Tibial nerve (tissue), 4 donors: ENCODE results near the gene GET3. TPM values are rescaled to one million over a fixed set of nuclear protein-coding genes. Genes with fewer than 3 reads are reported as not detected.
"Not testable (repeated sequence)": the region's sequence is repeated elsewhere in the genome, so short reads cannot be mapped to it uniquely, and the experiment has no call there.

Source experiments
- DNase-seq, 2 donors: peaks; one replicate each; pipeline ENCODE4 v3.0.0-alpha.2; 2019; ENCODE audit warnings: low spot score in 2 of 2
- H3K27ac ChIP-seq, 4 donors: fragments of 200-600 bp; sonication (generic) in 3 of 4; one replicate each; pipeline ENCODE4 v1.5.1; 2017 to 2019; ENCODE audit warnings: mild to moderate bottlenecking in 1 of 4
- H3K27me3 ChIP-seq, 2 donors: fragments of 200-600 bp; sonication (generic) in 1 of 2; one replicate each; pipeline versions ENCODE4 v1.5.1 to v1.6.0; 2017 to 2019
- H3K36me3 ChIP-seq, 3 donors: fragments of 200-600 bp; sonication (generic); one replicate each; pipeline ENCODE4 v1.5.1; 2018 to 2019
- H3K4me1 ChIP-seq, 4 donors: fragments of 200-600 bp; sonication (generic) in 3 of 4; one replicate each; pipeline ENCODE4 v1.5.1; 2017 to 2019
- H3K4me3 ChIP-seq, 4 donors: fragments of 200-600 bp; sonication (generic) in 3 of 4; one replicate each; pipeline ENCODE4 v1.5.1; 2017 to 2019; ENCODE audit warnings: mild to moderate bottlenecking in 1 of 4, moderate library complexity in 1 of 4
- H3K9me3 ChIP-seq, 4 donors: fragments of 200-600 bp; sonication (generic) in 3 of 4; one replicate each; pipeline ENCODE4 v1.5.1; 2017 to 2019
- CTCF ChIP-seq, 5 experiments: fragments of 200-600 bp in 3 of 5; fragments of 450-650 bp in 2 of 5; sonication (generic) in 3 of 5; IDR thresholded peaks; one replicate each; pipeline ENCODE4 v1.5.1; 2016 to 2019; ENCODE audit warnings: antibody characterized with exemption in 5 of 5, mild to moderate bottlenecking in 3 of 5, moderate library complexity in 2 of 5
- EP300 ChIP-seq, 2 donors: sonication (generic); formaldehyde crosslinking; IDR thresholded peaks; one replicate each; pipeline ENCODE4 v1.6.1; 2017; ENCODE audit warnings: antibody characterized with exemption in 2 of 2, mild to moderate bottlenecking in 1 of 2
- POLR2A ChIP-seq, 2 donors: fragments of 450-650 bp; IDR thresholded peaks; one replicate each; pipeline ENCODE4 v1.6.1; 2017; ENCODE audit warnings: antibody characterized with exemption in 2 of 2, mild to moderate bottlenecking in 2 of 2, moderate library complexity in 2 of 2
- WGBS, 2 donors: methylation state at CpG; one replicate each; pipeline ENCODE4 v1.1.5; 2018; 5-methylcytosine and 5-hydroxymethylcytosine counted together
- total RNA-seq, 4 donors: library from RNA; depleted of rRNA; stranded (reverse); fragments of >200 nt; gene quantifications; one replicate each; pipeline ENCODE4 v1.1.0, GENCODE V29; 2016

GET3 gene
- total RNA-seq, 4 donors from 2014 or later: 22.6 to 40.4 (median 36.3) TPM

DNA sequence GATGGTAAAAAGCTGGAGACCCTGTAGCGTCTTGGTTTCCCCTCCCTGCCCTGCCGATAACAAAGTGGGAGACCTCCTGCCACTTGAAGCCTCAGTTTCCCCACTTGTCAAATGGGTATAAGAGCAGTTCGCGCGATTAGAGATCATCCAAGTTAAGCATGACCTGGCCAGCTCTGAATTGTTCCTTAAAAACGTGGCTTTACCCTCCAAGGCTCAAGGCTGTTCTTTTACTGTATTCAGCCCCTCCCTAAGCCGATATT, 14.0 kb upstream of the GET3 start:
- DNase-seq: no peak
- 1 to 2% methylated on average over 7 of the region's 7 CpGs for WGBS, 2 donors
- Histone ChIP-seq H3K36me3 (peaks cover 0 to 27% (median 0%) of the 10 kb centered on the region in 3 donors), H3K27me3 (no peaks in the 10 kb centered on the region), H3K27ac (peak overlapping the region; percentile 89 to 97 (median 94)), H3K4me3 (peak overlapping the region; percentile 68 to 93 (median 79)), H3K4me1 (peaks cover 0 to 54% (median 31%) of the 10 kb centered on the region in 4 donors), H3K9me3 (no peaks in the 10 kb centered on the region)
- TF ChIP-seq CTCF (IDR thresholded peaks at IDR 0.05): no peak
- TF ChIP-seq EP300 (IDR thresholded peaks at IDR 0.05): no peak
- TF ChIP-seq POLR2A (IDR thresholded peaks at IDR 0.05): no peak

DNA sequence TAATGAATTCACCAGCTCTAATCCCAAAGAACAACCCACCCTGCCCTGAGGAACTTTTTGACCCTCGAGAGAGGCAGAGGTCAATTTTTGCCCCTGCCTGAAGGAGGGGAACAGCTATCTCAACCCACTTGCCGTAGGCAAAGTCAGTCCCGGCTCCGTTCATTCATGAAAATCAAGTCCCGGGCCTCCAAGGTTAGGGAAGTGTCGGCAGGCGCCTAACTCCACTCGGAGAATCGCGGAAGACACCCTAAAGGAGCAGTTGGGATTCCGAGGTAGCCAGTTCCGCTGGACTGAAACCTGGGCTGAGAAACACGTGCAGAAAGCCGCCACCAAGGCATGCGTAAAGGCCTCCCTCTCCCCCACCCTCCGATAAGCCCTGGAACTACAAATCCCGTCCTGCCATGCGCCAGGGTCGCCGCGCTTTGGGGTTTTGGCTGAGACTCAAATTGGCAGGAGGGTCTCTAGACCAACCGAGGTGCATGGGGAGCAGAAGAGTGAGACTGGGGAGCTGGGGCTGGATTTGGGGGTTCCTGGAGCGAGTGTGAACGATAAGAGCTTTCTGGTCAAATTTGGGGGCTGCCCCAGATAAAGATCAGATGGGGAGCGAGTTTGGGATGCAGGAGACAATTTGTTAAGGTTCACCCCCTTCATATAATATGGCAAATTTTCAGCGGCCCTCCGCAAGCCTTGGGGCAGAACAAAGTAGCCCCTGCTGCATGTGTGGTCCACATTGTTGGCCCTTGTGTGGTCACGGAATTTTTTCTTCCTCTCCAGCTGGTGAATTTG, 13.5 kb upstream of the GET3 start, which contains the start of gene TNPO2:
Gene TNPO2 (minus strand): TSS at position 292 of the 786 bp plus-strand sequence. CDS start 2,955 bp downstream, outside the sequence.
- peaks cover 0 to 50% (median 31%) of the 10 kb centered on the region in 4 donors for H3K4me1 ChIP-seq
- H3K9me3 ChIP-seq: no peaks in the 10 kb centered on the region
- H3K36me3 ChIP-seq: peaks cover 0 to 27% (median 0%) of the 10 kb centered on the region in 3 donors
- no peaks in the 10 kb centered on the region for H3K27me3 ChIP-seq
- DNase-seq: peak in 1 of 2 donors; percentile 40
- peak within 1 kb of the TSS; percentile 89 to 97 (median 94) for H3K27ac ChIP-seq
- TF ChIP-seq POLR2A (IDR thresholded peaks at IDR 0.05) (no peak), EP300 (IDR thresholded peaks at IDR 0.05) (peak in 1 of 2 donors; percentile 15), CTCF (IDR thresholded peaks at IDR 0.05) (no peak)
- WGBS, 2 donors: 3% methylated on average over 28 of the region's 28 CpGs
- peak within 1 kb of the TSS; percentile 68 to 93 (median 79) for H3K4me3 ChIP-seq

DNA sequence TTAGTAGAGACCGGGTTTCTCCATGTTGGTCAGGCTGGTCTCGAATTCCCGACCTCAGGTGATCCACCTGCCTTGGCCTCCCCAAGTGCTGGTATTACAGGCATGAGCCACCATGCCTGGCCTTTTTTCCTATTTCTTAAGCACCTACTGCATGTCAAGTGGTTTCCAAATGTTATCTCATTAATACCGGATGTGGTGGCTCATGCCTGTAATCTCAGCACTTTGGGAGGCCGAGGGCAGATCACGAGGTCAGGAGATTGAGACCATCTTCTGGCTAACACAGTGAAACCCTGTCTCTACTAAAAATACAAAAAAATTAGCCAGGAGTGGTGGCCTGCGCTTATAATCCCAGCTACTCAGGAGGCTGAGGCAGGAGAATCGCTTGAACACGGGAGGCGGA, 11.7 kb upstream of the GET3 start:
- WGBS, 2 donors: 91 to 96% methylated on average over 10 of the region's 10 CpGs
- DNase-seq, H3K4me3 ChIP-seq, H3K9me3 ChIP-seq, H3K27ac ChIP-seq, H3K27me3 ChIP-seq: not testable (repeated sequence)
- H3K4me1 ChIP-seq: peaks cover 0 to 36% (median 23%) of the 10 kb centered on the region in 4 donors
- peaks cover 0 to 39% (median 0%) of the 10 kb centered on the region in 3 donors for H3K36me3 ChIP-seq

GRCh38 chr19:12726988-12727316, 10.3 kb upstream of the GET3 start:
- no peaks in the 10 kb centered on the region for H3K9me3 ChIP-seq
- DNase-seq: no peak
- H3K4me1 ChIP-seq: peaks cover 0 to 39% (median 16%) of the 10 kb centered on the region in 4 donors
- H3K4me3 ChIP-seq: no peak overlapping the region
- H3K36me3 ChIP-seq: peaks cover 0 to 51% (median 0%) of the 10 kb centered on the region in 3 donors
- WGBS, 2 donors: 85 to 98% methylated on average over 2 of the region's 2 CpGs
- no peaks in the 10 kb centered on the region for H3K27me3 ChIP-seq
- H3K27ac ChIP-seq: no peak overlapping the region
- TF ChIP-seq CTCF (IDR thresholded peaks at IDR 0.05): no peak
- no peak for TF ChIP-seq EP300 (IDR thresholded peaks at IDR 0.05)
- TF ChIP-seq POLR2A (IDR thresholded peaks at IDR 0.05): no peak

GRCh38 chr19:12727745-12728433, 9.4 kb upstream of the GET3 start:
- TF ChIP-seq POLR2A (IDR thresholded peaks at IDR 0.05) (no peak), CTCF (IDR thresholded peaks at IDR 0.05) (no peak), EP300 (IDR thresholded peaks at IDR 0.05) (no peak)
- Histone ChIP-seq H3K4me1 (peaks cover 0 to 46% (median 23%) of the 10 kb centered on the region in 4 donors), H3K27ac (no peak overlapping the region), H3K36me3 (peaks cover 0 to 51% (median 0%) of the 10 kb centered on the region in 3 donors), H3K27me3 (no peaks in the 10 kb centered on the region), H3K4me3 (no peak overlapping the region), H3K9me3 (no peaks in the 10 kb centered on the region)
- DNase-seq: no peak
- 97% methylated on average over 9 of the region's 9 CpGs for WGBS, 2 donors
